IMR-90 (cell line): Measurements from ENCODE around the gene ATP2B1.

Experiments
- BHLHE40 ChIP-seq: fragments of 150-350 bp; IDR thresholded peaks from 2 replicates; pipeline ENCODE4 v1.6.1; 2016; ENCODE audit warnings: mild to moderate bottlenecking, low read depth, low read length
- CEBPB ChIP-seq: IDR thresholded peaks from 2 replicates; pipeline ENCODE4 v1.6.1; 2012; ENCODE audit warnings: low read depth, low read length, improper control_type of control experiment
- FOS ChIP-seq: fragments of 150-350 bp; IDR thresholded peaks from 2 replicates; pipeline ENCODE4 v1.6.1; 2016; ENCODE audit warnings: low read depth, low read length
- MAZ ChIP-seq: IDR thresholded peaks from 2 replicates; pipeline ENCODE4 v1.6.1; 2012; ENCODE audit warnings: low read depth, mild to moderate bottlenecking, low read length, improper control_type of control experiment, moderate library complexity, borderline replicate concordance
- MXI1 ChIP-seq: IDR thresholded peaks from 2 replicates; pipeline ENCODE4 v1.6.1; 2012; ENCODE audit warnings: low read depth, mild to moderate bottlenecking, low read length, moderate library complexity, borderline replicate concordance
- POLR2A ChIP-seq: IDR thresholded peaks from 2 replicates; pipeline ENCODE4 v1.6.1; 2012; ENCODE audit warnings: mild to moderate bottlenecking, low read depth, low read length
- RAD21 ChIP-seq: IDR thresholded peaks from 2 replicates; pipeline ENCODE4 v1.6.1; 2012; ENCODE audit warnings: low read length, improper control_type of control experiment
- RFX5 ChIP-seq: IDR thresholded peaks from 2 replicates; pipeline ENCODE4 v1.8.0; 2012; ENCODE audit warnings: low read depth, mild to moderate bottlenecking, low read length, moderate library complexity
- TF ChIP-seq, protein P1 (sequence below): conservative IDR thresholded peaks from 2 replicates; pipeline ENCODE4 v1.5.1; 2012; ENCODE audit warnings: mild to moderate bottlenecking, low read depth, low read length, improper control_type of control experiment
- TF ChIP-seq, protein P2 (sequence below): fragments of 150-350 bp; IDR thresholded peaks from 2 replicates; pipeline ENCODE4 v1.6.1; 2016; ENCODE audit warnings: low read depth, mild to moderate bottlenecking, low read length, moderate library complexity, borderline replicate concordance
- TF ChIP-seq, protein P3 (sequence below): fragments of 150-350 bp; IDR thresholded peaks from 2 replicates; pipeline ENCODE4 v1.6.1; 2017; ENCODE audit warnings: mild to moderate bottlenecking, antibody characterized with exemption, low read length, low read depth

DNA sequence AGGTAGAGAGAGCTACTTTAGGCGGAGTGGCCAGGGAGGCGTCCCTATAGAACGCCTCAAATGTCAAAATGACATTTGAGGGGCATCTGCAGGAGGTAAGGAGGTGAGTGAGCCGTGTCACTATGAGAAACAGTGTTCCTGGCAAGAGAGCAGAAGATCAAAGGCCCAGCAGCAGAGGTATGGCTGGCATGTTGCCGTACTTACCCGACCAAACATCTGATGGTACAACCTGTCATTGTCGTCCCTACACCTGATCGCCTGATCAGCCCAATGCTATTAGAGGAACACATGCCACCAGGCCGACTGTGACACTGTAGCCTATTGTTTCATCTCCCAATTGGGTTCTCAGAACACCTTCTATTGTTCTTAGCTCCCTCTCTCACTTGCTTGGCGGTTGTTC lies 148.9 kb downstream of the ATP2B1 start:
- TF ChIP-seq MAZ (no peak), BHLHE40 (no peak), POLR2A (no peak), MXI1 (no peak), RAD21 (no peak), RFX5 (no peak), CEBPB (no peak), FOS (no peak)
- TF ChIP-seq, protein P1, sequence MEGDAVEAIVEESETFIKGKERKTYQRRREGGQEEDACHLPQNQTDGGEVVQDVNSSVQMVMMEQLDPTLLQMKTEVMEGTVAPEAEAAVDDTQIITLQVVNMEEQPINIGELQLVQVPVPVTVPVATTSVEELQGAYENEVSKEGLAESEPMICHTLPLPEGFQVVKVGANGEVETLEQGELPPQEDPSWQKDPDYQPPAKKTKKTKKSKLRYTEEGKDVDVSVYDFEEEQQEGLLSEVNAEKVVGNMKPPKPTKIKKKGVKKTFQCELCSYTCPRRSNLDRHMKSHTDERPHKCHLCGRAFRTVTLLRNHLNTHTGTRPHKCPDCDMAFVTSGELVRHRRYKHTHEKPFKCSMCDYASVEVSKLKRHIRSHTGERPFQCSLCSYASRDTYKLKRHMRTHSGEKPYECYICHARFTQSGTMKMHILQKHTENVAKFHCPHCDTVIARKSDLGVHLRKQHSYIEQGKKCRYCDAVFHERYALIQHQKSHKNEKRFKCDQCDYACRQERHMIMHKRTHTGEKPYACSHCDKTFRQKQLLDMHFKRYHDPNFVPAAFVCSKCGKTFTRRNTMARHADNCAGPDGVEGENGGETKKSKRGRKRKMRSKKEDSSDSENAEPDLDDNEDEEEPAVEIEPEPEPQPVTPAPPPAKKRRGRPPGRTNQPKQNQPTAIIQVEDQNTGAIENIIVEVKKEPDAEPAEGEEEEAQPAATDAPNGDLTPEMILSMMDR: no peak
- TF ChIP-seq, protein P2, sequence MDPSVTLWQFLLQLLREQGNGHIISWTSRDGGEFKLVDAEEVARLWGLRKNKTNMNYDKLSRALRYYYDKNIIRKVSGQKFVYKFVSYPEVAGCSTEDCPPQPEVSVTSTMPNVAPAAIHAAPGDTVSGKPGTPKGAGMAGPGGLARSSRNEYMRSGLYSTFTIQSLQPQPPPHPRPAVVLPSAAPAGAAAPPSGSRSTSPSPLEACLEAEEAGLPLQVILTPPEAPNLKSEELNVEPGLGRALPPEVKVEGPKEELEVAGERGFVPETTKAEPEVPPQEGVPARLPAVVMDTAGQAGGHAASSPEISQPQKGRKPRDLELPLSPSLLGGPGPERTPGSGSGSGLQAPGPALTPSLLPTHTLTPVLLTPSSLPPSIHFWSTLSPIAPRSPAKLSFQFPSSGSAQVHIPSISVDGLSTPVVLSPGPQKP: no peak
- TF ChIP-seq, protein P3, sequence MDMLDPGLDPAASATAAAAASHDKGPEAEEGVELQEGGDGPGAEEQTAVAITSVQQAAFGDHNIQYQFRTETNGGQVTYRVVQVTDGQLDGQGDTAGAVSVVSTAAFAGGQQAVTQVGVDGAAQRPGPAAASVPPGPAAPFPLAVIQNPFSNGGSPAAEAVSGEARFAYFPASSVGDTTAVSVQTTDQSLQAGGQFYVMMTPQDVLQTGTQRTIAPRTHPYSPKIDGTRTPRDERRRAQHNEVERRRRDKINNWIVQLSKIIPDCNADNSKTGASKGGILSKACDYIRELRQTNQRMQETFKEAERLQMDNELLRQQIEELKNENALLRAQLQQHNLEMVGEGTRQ: no peak
